ENCODE results near the gene AHRR. TPM values are rescaled to one million over a fixed set of nuclear protein-coding genes. Genes with fewer than 3 reads are reported as not detected.
"Not testable (repeated sequence)": the region's sequence is repeated elsewhere in the genome, so short reads cannot be mapped to it uniquely, and the experiment has no call there.

AHRR gene
- total RNA-seq, 1 experiment from 2014 or later: 2.6 TPM

DNA sequence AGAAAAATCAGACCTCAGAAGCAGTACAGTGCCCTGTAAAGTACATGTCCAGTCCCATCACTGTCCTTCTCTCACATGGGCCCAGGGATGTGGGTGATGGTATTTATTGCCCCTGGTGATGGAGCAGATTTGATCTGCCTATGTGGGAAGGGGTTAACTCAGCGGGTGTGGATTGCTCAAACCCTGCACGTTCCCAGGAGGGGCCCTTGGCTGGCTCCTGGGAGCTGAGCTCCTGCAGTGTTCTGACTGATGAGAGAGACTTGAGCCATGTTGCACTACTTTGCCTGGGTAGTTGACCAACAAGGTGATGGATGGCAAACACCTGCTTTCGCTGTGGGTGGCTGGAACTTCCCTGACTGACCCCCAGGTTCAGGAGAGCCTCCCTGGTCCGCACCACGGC, 21.6 kb upstream of the AHRR start:
- not testable (repeated sequence) for H4K20me1 ChIP-seq (ENCODE audit: insufficient read depth, low read depth, low read length); H3K4me2 ChIP-seq (ENCODE audit: low read depth, low read length, poor library complexity, severe bottlenecking); H3K4me1 ChIP-seq (ENCODE audit: low read length); H2AFZ ChIP-seq (ENCODE audit: low read length); H3K4me3 ChIP-seq (ENCODE audit: low read length); H3K9me2 ChIP-seq (replicated peaks; ENCODE audit: insufficient read depth, low read length); H3K27me3 ChIP-seq (ENCODE audit: low read length); DNase-seq; H3K9me3 ChIP-seq (ENCODE audit: low read length); H3K27ac ChIP-seq (ENCODE audit: low read length); H3K9ac ChIP-seq (ENCODE audit: low read length); H3K36me3 ChIP-seq (ENCODE audit: insufficient read depth, low read length)
- peaks cover 19% of the 10 kb centered on the region for H3K79me2 ChIP-seq (ENCODE audit: low read length)

DNA sequence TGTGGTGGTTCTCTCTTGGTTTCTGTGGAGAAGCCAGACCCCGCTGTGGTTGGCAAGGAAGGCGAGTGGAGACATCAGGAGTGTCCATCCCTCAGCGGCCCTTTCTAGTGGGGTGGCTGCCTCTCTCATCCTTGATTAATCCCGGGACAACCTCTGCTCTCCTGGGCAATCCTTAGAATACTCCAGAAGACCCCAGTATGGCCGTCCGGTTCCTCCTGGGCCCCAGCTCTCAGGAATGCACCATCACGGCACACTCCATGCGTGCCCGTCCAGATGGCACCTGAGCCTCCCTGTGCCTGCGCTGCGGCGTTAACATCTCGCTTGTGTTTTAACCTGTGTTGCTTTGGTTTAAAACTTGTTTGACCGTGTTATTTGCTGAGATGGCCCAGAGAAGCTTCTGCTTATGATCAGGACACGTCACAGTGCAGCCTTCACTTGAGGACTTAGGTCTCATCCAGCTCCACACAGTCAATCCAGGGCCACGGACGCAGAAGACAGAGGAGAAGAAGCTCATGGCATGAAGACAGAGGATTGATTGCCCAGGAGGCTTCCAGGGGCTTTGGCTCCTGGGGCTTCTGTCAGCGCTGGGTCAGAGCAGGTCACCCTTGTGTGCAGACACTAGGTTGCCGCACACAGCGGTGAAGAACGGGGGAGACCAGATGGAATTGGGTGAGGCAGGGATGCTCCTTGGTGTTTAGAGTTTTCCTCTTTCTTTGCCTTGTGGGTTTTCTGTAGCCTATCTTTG, 20.7 kb upstream of the AHRR start:
- H3K79me2 ChIP-seq (ENCODE audit: low read length): peaks cover 29% of the 10 kb centered on the region
- H3K36me3 ChIP-seq (ENCODE audit: insufficient read depth, low read length); H2AFZ ChIP-seq (ENCODE audit: low read length); DNase-seq; H3K9ac ChIP-seq (ENCODE audit: low read length); H3K9me2 ChIP-seq (replicated peaks; ENCODE audit: insufficient read depth, low read length); H3K27ac ChIP-seq (ENCODE audit: low read length); H3K4me3 ChIP-seq (ENCODE audit: low read length); H3K27me3 ChIP-seq (ENCODE audit: low read length); H4K20me1 ChIP-seq (ENCODE audit: insufficient read depth, low read depth, low read length); H3K4me2 ChIP-seq (ENCODE audit: low read depth, low read length, poor library complexity, severe bottlenecking); H3K9me3 ChIP-seq (ENCODE audit: low read length); H3K4me1 ChIP-seq (ENCODE audit: low read length): not testable (repeated sequence)

DNA sequence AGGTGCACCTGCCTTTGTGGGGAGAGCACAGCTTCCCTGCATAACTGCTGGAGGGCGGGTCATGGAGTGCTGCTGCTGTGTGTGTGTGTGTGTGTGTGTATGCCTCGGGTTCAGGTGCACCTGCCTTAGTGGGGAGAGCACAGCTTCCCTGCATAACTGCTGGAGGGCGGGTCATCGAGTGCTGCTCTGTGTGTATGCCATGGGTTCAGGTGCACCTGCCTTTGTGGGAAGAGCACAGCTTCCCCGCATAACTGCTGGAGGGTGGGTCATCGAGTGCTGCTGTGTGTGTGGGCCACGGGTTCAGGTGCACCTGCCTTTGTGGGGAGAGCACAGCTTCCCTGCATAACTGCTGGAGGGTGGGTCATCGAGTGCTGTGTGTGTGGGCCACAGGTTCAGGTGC, 19.1 kb upstream of the AHRR start:
- H3K9me3 ChIP-seq (ENCODE audit: low read length); H4K20me1 ChIP-seq (ENCODE audit: insufficient read depth, low read depth, low read length); H3K9ac ChIP-seq (ENCODE audit: low read length); H2AFZ ChIP-seq (ENCODE audit: low read length); H3K4me2 ChIP-seq (ENCODE audit: low read depth, low read length, poor library complexity, severe bottlenecking); H3K36me3 ChIP-seq (ENCODE audit: insufficient read depth, low read length); H3K9me2 ChIP-seq (replicated peaks; ENCODE audit: insufficient read depth, low read length); H3K4me3 ChIP-seq (ENCODE audit: low read length); H3K4me1 ChIP-seq (ENCODE audit: low read length); H3K27ac ChIP-seq (ENCODE audit: low read length); H3K27me3 ChIP-seq (ENCODE audit: low read length); DNase-seq: not testable (repeated sequence)
- peaks cover 30% of the 10 kb centered on the region for H3K79me2 ChIP-seq (ENCODE audit: low read length)

DNA sequence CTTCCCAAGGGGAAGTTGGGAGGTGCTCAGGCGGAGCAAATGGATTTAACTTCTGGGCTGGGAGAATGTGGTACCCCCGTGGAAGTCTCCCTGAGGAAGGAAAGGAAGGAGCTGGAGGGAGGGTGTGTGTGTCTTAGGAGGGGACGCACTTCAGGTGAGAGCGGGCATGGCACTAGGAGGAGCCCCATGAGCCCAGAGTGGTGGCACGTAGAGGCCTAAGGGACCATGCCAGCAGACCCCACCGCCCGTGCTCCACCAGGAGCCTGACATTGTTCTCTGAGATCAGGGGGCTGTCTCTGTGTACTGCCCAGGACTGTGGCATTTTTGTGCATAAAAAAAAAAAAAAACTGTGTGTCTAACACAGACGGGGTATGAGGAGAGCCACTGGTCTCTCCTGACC, 18.5 kb upstream of the AHRR start:
- no peak for DNase-seq
- Histone ChIP-seq H3K27ac (ENCODE audit: low read length) (no peak overlapping the region), H3K4me2 (ENCODE audit: low read depth, low read length, poor library complexity, severe bottlenecking) (no peak overlapping the region), H3K36me3 (ENCODE audit: insufficient read depth, low read length) (no peaks in the 10 kb centered on the region), H3K27me3 (ENCODE audit: low read length) (no peaks in the 10 kb centered on the region), H3K79me2 (ENCODE audit: low read length) (peaks cover 34% of the 10 kb centered on the region), H4K20me1 (ENCODE audit: insufficient read depth, low read depth, low read length) (no peaks in the 10 kb centered on the region), H3K9ac (ENCODE audit: low read length) (no peak overlapping the region), H3K4me1 (ENCODE audit: low read length) (no peaks in the 10 kb centered on the region), H3K9me3 (ENCODE audit: low read length) (no peaks in the 10 kb centered on the region), H3K9me2 (replicated peaks; ENCODE audit: insufficient read depth, low read length) (no peaks in the 10 kb centered on the region), H3K4me3 (ENCODE audit: low read length) (no peak overlapping the region), H2AFZ (ENCODE audit: low read length) (no peak overlapping the region)

DNA sequence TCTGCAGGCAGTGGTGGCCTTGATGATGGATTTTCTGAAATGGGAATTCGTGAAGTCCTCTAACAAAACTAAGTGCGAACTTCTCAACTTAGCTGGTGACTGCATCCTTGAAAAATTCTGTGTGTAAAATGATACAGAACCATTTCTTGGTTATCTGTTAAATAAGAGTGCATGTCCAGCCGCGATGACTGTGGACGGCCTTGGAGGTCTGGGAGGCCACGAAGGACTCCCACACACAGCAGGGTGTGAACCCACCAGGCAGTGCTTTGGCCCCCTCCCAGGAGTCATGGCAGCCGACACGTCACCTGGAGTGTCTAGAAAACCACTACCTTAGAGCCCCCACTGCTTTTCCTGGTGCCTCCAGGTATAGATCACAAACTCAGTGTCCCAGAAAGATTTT, 17.8 kb upstream of the AHRR start:
- H3K9ac ChIP-seq (ENCODE audit: low read length); H4K20me1 ChIP-seq (ENCODE audit: insufficient read depth, low read depth, low read length); H2AFZ ChIP-seq (ENCODE audit: low read length); H3K4me3 ChIP-seq (ENCODE audit: low read length); H3K27ac ChIP-seq (ENCODE audit: low read length); H3K4me2 ChIP-seq (ENCODE audit: low read depth, low read length, poor library complexity, severe bottlenecking); H3K4me1 ChIP-seq (ENCODE audit: low read length); H3K9me2 ChIP-seq (replicated peaks; ENCODE audit: insufficient read depth, low read length); H3K9me3 ChIP-seq (ENCODE audit: low read length); H3K27me3 ChIP-seq (ENCODE audit: low read length); H3K36me3 ChIP-seq (ENCODE audit: insufficient read depth, low read length); DNase-seq: not testable (repeated sequence)
- H3K79me2 ChIP-seq (ENCODE audit: low read length): peaks cover 36% of the 10 kb centered on the region

DNA sequence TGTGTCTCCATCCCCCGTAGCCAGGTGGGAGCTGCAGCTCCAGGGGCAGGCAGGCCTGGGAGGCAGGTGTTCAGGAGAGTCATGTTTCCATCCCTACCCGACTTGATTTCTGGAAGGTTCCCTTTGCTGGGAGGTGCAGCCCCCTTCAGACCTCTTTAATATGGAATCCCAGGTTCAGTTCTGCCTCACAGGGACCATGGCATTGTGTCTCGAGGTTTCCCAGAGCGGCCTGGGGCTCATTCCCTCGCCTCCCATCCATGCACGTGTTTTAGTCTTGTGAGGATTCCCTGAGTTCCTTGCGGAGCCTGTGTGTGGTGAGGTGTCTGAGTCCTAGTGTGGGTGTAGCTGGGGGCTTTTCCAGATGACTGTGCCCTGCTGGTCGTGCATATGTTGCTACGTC, 16.5 kb upstream of the AHRR start:
- H3K4me2 ChIP-seq (ENCODE audit: low read depth, low read length, poor library complexity, severe bottlenecking): no peak overlapping the region
- H4K20me1 ChIP-seq (ENCODE audit: insufficient read depth, low read depth, low read length): 0 out of 2 replicates have a peak, but pooled peaks cover under 1% of the 10 kb centered on the region
- H2AFZ ChIP-seq (ENCODE audit: low read length): no peak overlapping the region
- no peaks in the 10 kb centered on the region for H3K36me3 ChIP-seq (ENCODE audit: insufficient read depth, low read length)
- peaks cover 36% of the 10 kb centered on the region for H3K79me2 ChIP-seq (ENCODE audit: low read length)
- H3K9ac ChIP-seq (ENCODE audit: low read length): no peak overlapping the region
- H3K4me3 ChIP-seq (ENCODE audit: low read length): no peak overlapping the region
- no peak for DNase-seq
- H3K4me1 ChIP-seq (ENCODE audit: low read length): no peaks in the 10 kb centered on the region
- H3K27ac ChIP-seq (ENCODE audit: low read length): no peak overlapping the region
- H3K9me2 ChIP-seq (replicated peaks; ENCODE audit: insufficient read depth, low read length): no peaks in the 10 kb centered on the region
- no peaks in the 10 kb centered on the region for H3K27me3 ChIP-seq (ENCODE audit: low read length)
- H3K9me3 ChIP-seq (ENCODE audit: low read length): no peaks in the 10 kb centered on the region

DNA sequence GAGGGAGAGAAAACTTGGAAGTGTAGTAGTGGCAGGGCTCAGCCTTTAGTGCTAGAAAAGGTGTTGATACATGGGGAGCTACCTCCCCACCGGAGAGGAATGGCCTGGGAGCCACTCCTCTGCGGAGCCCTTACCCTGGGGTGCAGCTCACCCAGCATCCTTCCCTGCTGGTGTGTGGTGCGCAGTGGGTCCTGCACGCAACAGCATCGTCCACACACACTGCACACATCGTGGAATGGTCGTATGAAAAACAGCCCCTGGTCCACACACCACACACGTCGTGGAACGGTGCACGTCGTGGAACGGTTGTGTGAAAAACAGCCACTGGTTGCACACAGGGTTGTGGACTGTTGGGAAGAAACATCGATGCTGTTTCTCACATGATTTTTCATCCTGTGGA, 16.1 kb upstream of the AHRR start:
- no peaks in the 10 kb centered on the region for H3K9me2 ChIP-seq (replicated peaks; ENCODE audit: insufficient read depth, low read length)
- H4K20me1 ChIP-seq (ENCODE audit: insufficient read depth, low read depth, low read length): 0 out of 2 replicates have a peak, but pooled peaks cover 5% of the 10 kb centered on the region
- H3K27ac ChIP-seq (ENCODE audit: low read length): no peak overlapping the region
- no peaks in the 10 kb centered on the region for H3K9me3 ChIP-seq (ENCODE audit: low read length)
- no peaks in the 10 kb centered on the region for H3K4me1 ChIP-seq (ENCODE audit: low read length)
- peaks cover 40% of the 10 kb centered on the region for H3K79me2 ChIP-seq (ENCODE audit: low read length)
- H3K9ac ChIP-seq (ENCODE audit: low read length): no peak overlapping the region
- no peak overlapping the region for H3K4me2 ChIP-seq (ENCODE audit: low read depth, low read length, poor library complexity, severe bottlenecking)
- H2AFZ ChIP-seq (ENCODE audit: low read length): no peak overlapping the region
- no peaks in the 10 kb centered on the region for H3K36me3 ChIP-seq (ENCODE audit: insufficient read depth, low read length)
- H3K27me3 ChIP-seq (ENCODE audit: low read length): no peaks in the 10 kb centered on the region
- DNase-seq: no peak
- no peak overlapping the region for H3K4me3 ChIP-seq (ENCODE audit: low read length)

DNA sequence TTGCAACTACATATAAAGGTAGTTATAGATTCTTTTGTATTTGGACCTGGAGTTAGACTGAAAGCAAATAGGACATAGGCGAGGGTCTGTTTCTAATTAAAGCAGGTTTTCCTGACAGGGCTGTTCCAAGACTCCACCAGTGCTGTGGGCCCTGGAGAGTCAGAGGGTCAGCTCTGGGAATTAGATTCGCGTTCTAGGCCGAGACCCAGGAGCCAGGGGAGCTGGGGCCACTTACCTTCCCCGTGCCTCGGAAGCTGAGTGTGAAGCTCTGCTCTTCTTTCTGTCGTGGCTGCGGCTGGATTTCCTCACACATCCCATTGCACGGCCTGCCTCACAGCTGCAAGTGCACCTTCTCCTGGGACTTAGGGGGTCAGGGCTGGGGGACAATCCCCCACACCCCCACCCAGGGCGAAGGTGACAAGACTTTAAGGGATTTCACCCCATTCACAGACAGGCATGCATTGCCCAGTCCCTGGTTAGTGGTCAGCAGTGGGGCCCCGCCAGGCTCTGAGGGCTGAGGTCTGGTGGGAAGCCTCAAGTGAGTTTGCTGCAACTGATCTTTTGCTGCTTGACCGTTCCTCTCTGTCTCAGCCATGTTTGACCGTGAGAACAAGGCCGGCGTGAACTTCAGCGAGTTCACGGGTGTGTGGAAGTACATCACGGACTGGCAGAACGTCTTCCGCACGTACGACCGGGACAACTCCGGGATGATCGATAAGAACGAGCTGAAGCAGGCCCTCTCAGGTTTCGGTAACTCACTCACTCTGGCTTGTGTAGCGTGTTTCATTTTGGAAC, 15.3 kb upstream of the AHRR start:
- H3K27ac ChIP-seq (ENCODE audit: low read length): no peak overlapping the region
- peaks cover 42% of the 10 kb centered on the region for H3K79me2 ChIP-seq (ENCODE audit: low read length)
- no peaks in the 10 kb centered on the region for H3K9me3 ChIP-seq (ENCODE audit: low read length)
- H3K4me3 ChIP-seq (ENCODE audit: low read length): no peak overlapping the region
- no peak overlapping the region for H3K4me2 ChIP-seq (ENCODE audit: low read depth, low read length, poor library complexity, severe bottlenecking)
- H3K36me3 ChIP-seq (ENCODE audit: insufficient read depth, low read length): no peaks in the 10 kb centered on the region
- peaks cover 11% of the 10 kb centered on the region; the same call in 1 of the 2 replicates for H4K20me1 ChIP-seq (ENCODE audit: insufficient read depth, low read depth, low read length)
- no peak overlapping the region for H3K9ac ChIP-seq (ENCODE audit: low read length)
- no peak overlapping the region for H2AFZ ChIP-seq (ENCODE audit: low read length)
- no peaks in the 10 kb centered on the region for H3K4me1 ChIP-seq (ENCODE audit: low read length)
- no peak for DNase-seq
- no peaks in the 10 kb centered on the region for H3K9me2 ChIP-seq (replicated peaks; ENCODE audit: insufficient read depth, low read length)
- H3K27me3 ChIP-seq (ENCODE audit: low read length): no peaks in the 10 kb centered on the region

Measured in Karpas-422 (cell line).